ENCODE data around the gene TRMT1. TPM values are rescaled to one million over a fixed set of nuclear protein-coding genes. Genes with fewer than 3 reads are reported as not detected.
A peak's percentile ranks its signal among the peaks of the same experiment; 100 is the strongest.

The TRMT1 gene
- total RNA-seq, 1 experiment from 2014 or later = 42.6 TPM

GRCh38 chr19:13083627-13084026 lies 32.9 kb downstream of the TRMT1 start:
- H3K4me1 Mint-ChIP-seq (ENCODE audit: low read depth, unreplicated experiment) = peaks cover under 1% of the 10 kb centered on the region
- ChIA-PET CTCF (interaction anchor here (0.6 to 1.9 kb wide), 3 partner anchors 91 to 106 kb away, joined by 3 to 9 read pairs (median 7); no protein-coding TSS in a partner anchor), POLR2A (no interaction called here)
- H3K4me3 Mint-ChIP-seq (ENCODE audit: unreplicated experiment) = no peak overlapping the region
- no peaks in the 10 kb centered on the region for H3K4me1 ChIP-seq
- intact Hi-C loops (cut with micrococcal nuclease; ENCODE audit: unreplicated experiment) = no loop called here
- no peak for TF ChIP-seq CTCF (IDR thresholded peaks at IDR 0.05; ENCODE audit: insufficient read depth in 1 of 2, low read depth in 1 of 2, low read length in 1 of 2, severe bottlenecking in 1 of 2, unreplicated experiment in 1 of 2)
- H3K27ac Mint-ChIP-seq (ENCODE audit: unreplicated experiment) = no peak overlapping the region
- no TSS peak for BruUV-seq (replicated peaks)
- H3K9me3 ChIP-seq = no peaks in the 10 kb centered on the region
- no peaks in the 10 kb centered on the region for H3K9me3 Mint-ChIP-seq (ENCODE audit: unreplicated experiment)
- H3K36me3 Mint-ChIP-seq (ENCODE audit: insufficient read depth, unreplicated experiment) = no peaks in the 10 kb centered on the region
- H3K36me3 ChIP-seq (ENCODE audit: control insufficient read depth, insufficient read depth, low read length) = no peaks in the 10 kb centered on the region
- H3K4me3 ChIP-seq (ENCODE audit: low read depth, low read length) = no peak overlapping the region
- peaks cover 6% of the 10 kb centered on the region for H3K27me3 Mint-ChIP-seq (ENCODE audit: insufficient read depth, unreplicated experiment)
- no peak for DNase-seq
- H3K27me3 ChIP-seq (replicated peaks; ENCODE audit: control insufficient read depth, insufficient read depth, low read length) = no peaks in the 10 kb centered on the region; the same call in 1 of the 2 replicates

- Mint-ChIP-seq H3K4me1 (ENCODE audit: low read depth, unreplicated experiment) (no peaks in the 10 kb centered on the region), H3K27me3 (ENCODE audit: insufficient read depth, unreplicated experiment) (peaks cover 3% of the 10 kb centered on the region), H3K27ac (ENCODE audit: unreplicated experiment) (no peak overlapping the region), H3K9me3 (ENCODE audit: unreplicated experiment) (no peaks in the 10 kb centered on the region), H3K4me3 (ENCODE audit: unreplicated experiment) (no peak overlapping the region), H3K36me3 (ENCODE audit: insufficient read depth, unreplicated experiment) (no peaks in the 10 kb centered on the region)
- H3K9me3 ChIP-seq = no peaks in the 10 kb centered on the region
- TF ChIP-seq CTCF (IDR thresholded peaks at IDR 0.05; ENCODE audit: insufficient read depth in 1 of 2, low read depth in 1 of 2, low read length in 1 of 2, severe bottlenecking in 1 of 2, unreplicated experiment in 1 of 2) = no peak
- no peaks in the 10 kb centered on the region for H3K4me1 ChIP-seq
- no peak overlapping the region for H3K4me3 ChIP-seq (ENCODE audit: low read depth, low read length)
- no TSS peak for BruUV-seq (replicated peaks)
- CTCF ChIA-PET = interaction anchor here (0.7 to 1.8 kb wide), 2 partner anchors 105 to 225 kb away, joined by 3 to 7 read pairs; no protein-coding TSS in a partner anchor
- POLR2A ChIA-PET = no interaction called here
- intact Hi-C loops (cut with micrococcal nuclease; ENCODE audit: unreplicated experiment) = no loop called here
- no peak for DNase-seq
- no peaks in the 10 kb centered on the region; the same call in 1 of the 2 replicates for H3K27me3 ChIP-seq (replicated peaks; ENCODE audit: control insufficient read depth, insufficient read depth, low read length)
- H3K36me3 ChIP-seq (ENCODE audit: control insufficient read depth, insufficient read depth, low read length) = no peaks in the 10 kb centered on the region
Measured at GRCh38 chr19:13083008-13083404, 33.5 kb downstream of the TRMT1 start.

GRCh38 chr19:13082192-13083007 lies 34.1 kb downstream of the TRMT1 start:
- peaks cover 5% of the 10 kb centered on the region for H3K27me3 Mint-ChIP-seq (ENCODE audit: insufficient read depth, unreplicated experiment)
- intact Hi-C loops (cut with micrococcal nuclease; ENCODE audit: unreplicated experiment) = no loop called here

More at GRCh38 chr19:13082192-13083007, 34.1 kb downstream of the TRMT1 start:
- ChIA-PET POLR2A (no interaction called here), CTCF (interaction anchor here (0.7 to 1.8 kb wide), 5 partner anchors 14 to 224 kb away, joined by 3 to 7 read pairs (median 3); no protein-coding TSS in a partner anchor)
- Histone ChIP-seq H3K4me3 (ENCODE audit: low read depth, low read length) (no peak overlapping the region), H3K27me3 (replicated peaks; ENCODE audit: control insufficient read depth, insufficient read depth, low read length) (no peaks in the 10 kb centered on the region; the same call in 1 of the 2 replicates), H3K36me3 (ENCODE audit: control insufficient read depth, insufficient read depth, low read length) (no peaks in the 10 kb centered on the region), H3K4me1 (no peaks in the 10 kb centered on the region), H3K9me3 (no peaks in the 10 kb centered on the region)
- Mint-ChIP-seq H3K27ac (ENCODE audit: unreplicated experiment) (no peak overlapping the region), H3K36me3 (ENCODE audit: insufficient read depth, unreplicated experiment) (no peaks in the 10 kb centered on the region), H3K4me3 (ENCODE audit: unreplicated experiment) (no peak overlapping the region), H3K4me1 (ENCODE audit: low read depth, unreplicated experiment) (no peaks in the 10 kb centered on the region), H3K9me3 (ENCODE audit: unreplicated experiment) (no peaks in the 10 kb centered on the region)
- no TSS peak for BruUV-seq (replicated peaks)
- peak; percentile 53 to 59 for DNase-seq
- peak; percentile 29 to 43 for TF ChIP-seq CTCF (IDR thresholded peaks at IDR 0.05; ENCODE audit: insufficient read depth in 1 of 2, low read depth in 1 of 2, low read length in 1 of 2, severe bottlenecking in 1 of 2, unreplicated experiment in 1 of 2)
